GM12878 (cell line): ENCODE data around the gene CBARP. TPM values are rescaled to one million over a fixed set of nuclear protein-coding genes. Genes with fewer than 3 reads are reported as not detected.

Experiments used
- BACH1 ChIP-seq: fragments of 450-650 bp; IDR thresholded peaks from 2 replicates; pipeline ENCODE4 v1.6.1; 2017; ENCODE audit warnings: mild to moderate bottlenecking, borderline replicate concordance
- BRCA1 ChIP-seq: IDR thresholded peaks from 2 replicates; pipeline ENCODE4 v1.6.1; 2011; ENCODE audit warnings: low read depth, low read length, improper control_type of control experiment
- EED ChIP-seq: sonication (generic); IDR thresholded peaks from 2 replicates; pipeline ENCODE4 v1.6.1; 2016; ENCODE audit warnings: antibody characterized with exemption, low read depth
- EZH2 ChIP-seq: IDR thresholded peaks from 2 replicates; pipeline ENCODE4 v1.6.1; 2012; ENCODE audit warnings: low read depth, mild to moderate bottlenecking, control low read depth, inconsistent platforms, low read length, borderline replicate concordance; ENCODE audit not compliant: control insufficient read depth
- GATAD2B ChIP-seq: fragments of 450-650 bp; conservative IDR thresholded peaks from 2 replicates; pipeline ENCODE4 v1.6.1; 2017; ENCODE audit warnings: low read depth, mild to moderate bottlenecking, moderate library complexity
- HSF1 ChIP-seq: fragments of 150-350 bp; IDR thresholded peaks from 2 replicates; pipeline ENCODE4 v1.6.1; 2014; ENCODE audit warnings: mild to moderate bottlenecking, low read depth, low read length
- KAT2A ChIP-seq: conservative IDR thresholded peaks from 2 replicates; pipeline ENCODE4 v1.6.1; 2011; ENCODE audit warnings: low read depth, low read length; ENCODE audit not compliant: control insufficient read depth
- KLF5 ChIP-seq: fragments of 450-650 bp; IDR thresholded peaks from 2 replicates; pipeline ENCODE4 v1.6.1; 2014; ENCODE audit warnings: mild to moderate bottlenecking; ENCODE audit not compliant: partially characterized antibody
- NBN ChIP-seq: fragments of 450-650 bp; IDR thresholded peaks from 2 replicates; pipeline ENCODE4 v1.6.1; 2016
- NFIC ChIP-seq: IDR thresholded peaks from 2 replicates; pipeline ENCODE4 v1.6.1; 2012; ENCODE audit warnings: low read depth, mild to moderate bottlenecking, inconsistent platforms, low read length, moderate library complexity
- NKRF ChIP-seq: fragments of 450-650 bp; conservative IDR thresholded peaks from 2 replicates; pipeline ENCODE4 v1.6.1; 2017; ENCODE audit warnings: mild to moderate bottlenecking, moderate library complexity
- NR2F1 ChIP-seq: fragments of 450-650 bp; conservative IDR thresholded peaks from 2 replicates; pipeline ENCODE4 v1.6.1; 2017; ENCODE audit warnings: mild to moderate bottlenecking
- POLR2AphosphoS2 ChIP-seq: IDR thresholded peaks from 2 replicates; pipeline ENCODE4 v1.6.1; 2011; ENCODE audit warnings: low read depth, mild to moderate bottlenecking, low read length, improper control_type of control experiment, moderate library complexity
- RUNX3 ChIP-seq: IDR thresholded peaks from 2 replicates; pipeline ENCODE4 v1.6.1; 2012; ENCODE audit warnings: low read length, inconsistent platforms
- SIN3A ChIP-seq: IDR thresholded peaks from 2 replicates; pipeline ENCODE4 v1.6.1; 2012; ENCODE audit warnings: low read depth, low read length, improper control_type of control experiment
- SMAD5 ChIP-seq: IDR thresholded peaks from 2 replicates; pipeline ENCODE4 v1.6.1; 2016; ENCODE audit warnings: antibody characterized with exemption, low read depth
- SPI1 ChIP-seq: IDR thresholded peaks from 2 replicates; pipeline ENCODE4 v1.6.1; 2011; ENCODE audit warnings: low read depth, mild to moderate bottlenecking, low read length, moderate library complexity, borderline replicate concordance; ENCODE audit not compliant: insufficient read depth
- STAT1 ChIP-seq: fragments of 450-650 bp; conservative IDR thresholded peaks from 2 replicates; pipeline ENCODE4 v1.6.1; 2014; ENCODE audit warnings: antibody characterized with exemption, mild to moderate bottlenecking
- STAT3 ChIP-seq: IDR thresholded peaks from 2 replicates; pipeline ENCODE4 v1.6.1; 2011; ENCODE audit warnings: low read depth, low read length, improper control_type of control experiment
- TARDBP ChIP-seq: IDR thresholded peaks from 2 replicates; pipeline ENCODE4 v1.6.1; 2016; ENCODE audit warnings: borderline replicate concordance
- TCF12 ChIP-seq: IDR thresholded peaks from 2 replicates; pipeline ENCODE4 v1.6.1; 2011; ENCODE audit warnings: low read depth, mild to moderate bottlenecking, low read length
- ZBED1 ChIP-seq: IDR thresholded peaks from 2 replicates; pipeline ENCODE4 v1.6.1; 2016; ENCODE audit warnings: borderline replicate concordance
- ZNF592 ChIP-seq: fragments of 450-650 bp; IDR thresholded peaks from 2 replicates; pipeline ENCODE4 v1.6.1; 2017; ENCODE audit warnings: mild to moderate bottlenecking, moderate library complexity
- ZZZ3 ChIP-seq: IDR thresholded peaks from 2 replicates; pipeline ENCODE4 v1.6.1; 2011; ENCODE audit warnings: low read depth; ENCODE audit not compliant: control insufficient read depth, insufficient read length
- polyA plus RNA-seq, 11 experiments: library from polyadenylated mRNA; depleted of rRNA in 4 of 11; unstranded in 6 of 11; stranded (reverse) in 5 of 11; fragments of >200 nt; fragmentation: Nextera tagmentation in 4 of 11; fragmentation: Illumina TruSeq in 1 of 11; extraction: Ambion mirVana in 4 of 11; extraction: Trizol in 1 of 11; gene quantifications; 1 replicate in 1 of 11; 2 replicates in 10 of 11; pipeline versions ENCODE4 v1.2.1 to v1.2.3, GENCODE V29; 2011 to 2016; ENCODE audit warnings: inconsistent platforms in 2 of 11, missing spikeins in 2 of 11, low read depth in 1 of 11
- total RNA-seq, 4 experiments: library from RNA; depleted of rRNA in 3 of 4; stranded (reverse); fragments of >200 nt in 3 of 4; fragmentation: Illumina TruSeq in 1 of 4; extraction: Trizol in 1 of 4; gene quantifications; 2 replicates each; pipeline versions ENCODE4 v1.2.1 to v1.2.3, GENCODE V29; 2013 to 2021

The CBARP gene
- total and polyA plus RNA-seq, 10 of the 15 experiments (the other 5 are each of a cell fraction or from before 2014, with no cell fraction given), result 0.04 to 0.59 (median 0.18) TPM; not detected in 3

GRCh38 chr19:1183543-1184172, 54.1 kb downstream of the CBARP start (continued):
- TF ChIP-seq STAT1 (no peak), GATAD2B (peak; percentile 99), BRCA1 (no peak), EED (peak; percentile 91), ZNF592 (peak; percentile 82; the same call in 1 of the 2 replicates), STAT3 (no peak), RUNX3 (peak; percentile 58), TARDBP (no peak), ZZZ3 (no peak), POLR2AphosphoS2 (no peak), ZBED1 (no peak), EZH2 (no peak), TCF12 (no peak), SPI1 (0 out of 2 replicates have a peak, but pooled peaks have one; percentile 18), NBN (peak; percentile 68), KLF5 (peak; percentile 39), KAT2A (no peak), SMAD5 (no peak), NKRF (no peak), SIN3A (no peak), NR2F1 (peak; percentile 90), BACH1 (0 out of 2 replicates have a peak, but pooled peaks have one; percentile 40), NFIC (peak; percentile 28; the same call in 1 of the 2 replicates), HSF1 (no peak)
